ENCODE results near the gene PPM1N. TPM values are rescaled to one million over a fixed set of nuclear protein-coding genes. Genes with fewer than 3 reads are reported as not detected.

Gene PPM1N
- total RNA-seq, 2 experiments from 2014 or later, result 3.3 to 3.5 TPM

DNA sequence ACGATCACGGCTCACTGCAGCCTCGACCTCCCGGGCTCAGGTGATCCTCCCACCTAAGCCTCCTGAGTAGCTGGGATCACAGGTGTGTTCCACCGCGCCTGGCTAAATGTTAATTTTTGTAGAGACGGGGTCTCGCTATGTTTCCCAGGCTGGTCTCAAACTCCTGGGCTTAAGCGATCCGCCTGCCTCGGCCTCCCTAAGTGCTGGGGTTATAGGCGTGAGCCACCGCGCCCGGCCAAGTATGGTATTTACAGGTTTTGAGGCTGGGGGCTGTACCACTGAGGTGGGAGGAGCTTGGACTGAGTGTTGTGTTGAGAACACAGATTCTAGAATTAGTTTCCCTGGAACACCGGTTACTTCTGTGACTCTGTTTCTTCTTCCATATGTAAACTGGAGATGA, 452 bp upstream of the PPM1N start:
- peak in 1 of 14 experiments; percentile 49 for DNase-seq
- no peak overlapping the region for H3K4me3 ChIP-seq (ENCODE audit: low read length)

DNA sequence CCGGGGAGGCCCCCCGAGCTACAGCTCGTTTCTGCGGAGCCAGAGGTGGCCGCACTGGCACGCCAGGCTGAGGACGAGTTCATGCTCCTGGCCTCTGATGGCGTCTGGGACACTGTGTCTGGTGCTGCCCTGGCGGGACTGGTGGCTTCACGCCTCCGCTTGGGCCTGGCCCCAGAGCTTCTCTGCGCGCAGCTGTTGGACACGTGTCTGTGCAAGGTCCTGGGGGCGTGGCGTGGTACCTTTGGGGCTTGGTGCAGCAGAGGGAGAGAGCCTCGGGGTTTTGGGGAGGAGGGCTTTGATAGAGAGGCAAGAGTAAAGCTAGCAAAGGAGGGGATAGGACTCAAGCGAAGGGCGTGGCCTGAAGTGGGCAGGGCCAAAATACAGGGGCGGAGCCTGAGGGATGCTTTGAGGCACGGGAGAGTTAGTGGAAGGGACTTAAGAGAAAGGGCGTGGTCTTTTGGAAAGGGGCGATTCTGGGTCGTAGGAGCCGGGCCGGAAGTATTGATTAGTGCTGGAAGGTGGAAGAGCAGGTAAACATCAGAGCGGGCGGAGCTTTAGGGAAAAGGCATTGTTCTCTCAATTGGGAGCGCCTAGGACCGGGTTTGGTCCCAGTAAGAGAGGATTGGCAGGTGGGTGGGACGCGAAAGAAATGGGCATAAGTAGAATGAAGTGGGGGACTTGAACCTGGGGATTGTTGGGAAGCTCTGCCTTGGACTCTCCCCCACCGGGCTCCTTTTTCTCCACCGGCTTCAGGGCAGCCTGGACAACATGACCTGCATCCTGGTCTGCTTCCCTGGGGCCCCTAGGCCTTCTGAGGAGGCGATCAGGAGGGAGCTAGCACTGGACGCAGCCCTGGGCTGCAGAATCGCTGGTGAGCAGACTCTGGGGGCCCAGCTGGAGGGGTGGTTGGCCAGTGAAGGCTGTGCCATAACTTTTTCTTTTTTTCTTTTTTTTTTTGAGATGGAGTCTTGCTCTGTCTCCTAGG, 1.2 kb downstream of the PPM1N start:
- no peaks in the 10 kb centered on the region for H3K36me3 Mint-ChIP-seq (ENCODE audit: low read depth)
- peak; percentile 37 for ATAC-seq (ENCODE audit: poor library complexity)
- TF ChIP-seq, protein P1, sequence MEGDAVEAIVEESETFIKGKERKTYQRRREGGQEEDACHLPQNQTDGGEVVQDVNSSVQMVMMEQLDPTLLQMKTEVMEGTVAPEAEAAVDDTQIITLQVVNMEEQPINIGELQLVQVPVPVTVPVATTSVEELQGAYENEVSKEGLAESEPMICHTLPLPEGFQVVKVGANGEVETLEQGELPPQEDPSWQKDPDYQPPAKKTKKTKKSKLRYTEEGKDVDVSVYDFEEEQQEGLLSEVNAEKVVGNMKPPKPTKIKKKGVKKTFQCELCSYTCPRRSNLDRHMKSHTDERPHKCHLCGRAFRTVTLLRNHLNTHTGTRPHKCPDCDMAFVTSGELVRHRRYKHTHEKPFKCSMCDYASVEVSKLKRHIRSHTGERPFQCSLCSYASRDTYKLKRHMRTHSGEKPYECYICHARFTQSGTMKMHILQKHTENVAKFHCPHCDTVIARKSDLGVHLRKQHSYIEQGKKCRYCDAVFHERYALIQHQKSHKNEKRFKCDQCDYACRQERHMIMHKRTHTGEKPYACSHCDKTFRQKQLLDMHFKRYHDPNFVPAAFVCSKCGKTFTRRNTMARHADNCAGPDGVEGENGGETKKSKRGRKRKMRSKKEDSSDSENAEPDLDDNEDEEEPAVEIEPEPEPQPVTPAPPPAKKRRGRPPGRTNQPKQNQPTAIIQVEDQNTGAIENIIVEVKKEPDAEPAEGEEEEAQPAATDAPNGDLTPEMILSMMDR (IDR thresholded peaks at IDR 0.05), result no peak
- H3K4me3 ChIP-seq (ENCODE audit: low read length), result peak overlapping the region; percentile 34
- peak overlapping the region; percentile 52 for H3K4me3 Mint-ChIP-seq
- intact Hi-C loops (cut with DNase I, micrococcal nuclease), result loop anchor here in 1 of 2 experiments (2.0 kb wide), 1 partner anchor 15 kb away; no protein-coding TSS in a partner anchor
- peak overlapping the region in 1 of 2 donors; percentile 29 for H3K27ac ChIP-seq (ENCODE audit: low read depth in 1 of 2, low read length in 2 of 2)
- H3K27me3 Mint-ChIP-seq, result peaks cover 8% of the 10 kb centered on the region
- H3K4me1 ChIP-seq (ENCODE audit: insufficient read depth, low read length), result peaks cover 47% of the 10 kb centered on the region
- H3K4me1 Mint-ChIP-seq (ENCODE audit: low read depth), result peaks cover 36% of the 10 kb centered on the region
- ChIA-PET POLR2A (interaction anchor here (0.7 to 2.2 kb wide), 8 partner anchors 9 to 218 kb away, joined by 3 to 12 read pairs (median 4); no protein-coding TSS in a partner anchor), CTCF (interaction anchor here (0.6 to 2.9 kb wide), 3 partner anchors 59 to 143 kb away, joined by 3 to 8 read pairs (median 3); no protein-coding TSS in a partner anchor)
- H3K36me3 ChIP-seq (ENCODE audit: insufficient read depth, low read length), result peaks cover 3% of the 10 kb centered on the region
- peaks cover 6 to 7% of the 10 kb centered on the region in 2 experiments for H3K27me3 ChIP-seq (ENCODE audit: control insufficient read depth in 1 of 2, insufficient read depth in 2 of 2, low read length in 2 of 2)
- no peaks in the 10 kb centered on the region for H3K9me3 Mint-ChIP-seq
- peak overlapping the region; percentile 48 for H3K27ac Mint-ChIP-seq
- peak; percentile 34 to 83 (median 54) for DNase-seq
- H3K9me3 ChIP-seq (ENCODE audit: control insufficient read depth in 1 of 2, insufficient read depth in 1 of 2, low read length in 2 of 2), result peaks cover 0 to 6% of the 10 kb centered on the region in 2 experiments

More for the DNA sequence above, 452 bp upstream of the PPM1N start:
- POLR2A ChIA-PET, result interaction anchor here (1.3 to 2.5 kb wide), 4 partner anchors 11 to 144 kb away, joined by 3 to 12 read pairs (median 9); no protein-coding TSS in a partner anchor
- CTCF ChIA-PET, result interaction anchor here (1.0 to 5.1 kb wide), 3 partner anchors 12 to 61 kb away, joined by 3 to 32 read pairs (median 8); no protein-coding TSS in a partner anchor
- peaks cover 62% of the 10 kb centered on the region for H3K4me1 ChIP-seq (ENCODE audit: insufficient read depth, low read length)
- TF ChIP-seq, protein P1 (IDR thresholded peaks at IDR 0.05), result no peak
- Mint-ChIP-seq H3K27ac (peak overlapping the region; percentile 79), H3K27me3 (peaks cover 22% of the 10 kb centered on the region), H3K36me3 (ENCODE audit: low read depth) (no peaks in the 10 kb centered on the region), H3K4me3 (peak overlapping the region; percentile 87), H3K9me3 (no peaks in the 10 kb centered on the region), H3K4me1 (ENCODE audit: low read depth) (peaks cover 43% of the 10 kb centered on the region)
- ATAC-seq (ENCODE audit: poor library complexity), result no peak
- no peak overlapping the region for H3K27ac ChIP-seq (ENCODE audit: low read depth in 1 of 2, low read length in 2 of 2)
- peaks cover 15 to 19% of the 10 kb centered on the region in 2 experiments for H3K27me3 ChIP-seq (ENCODE audit: control insufficient read depth in 1 of 2, insufficient read depth in 2 of 2, low read length in 2 of 2)
- H3K36me3 ChIP-seq (ENCODE audit: insufficient read depth, low read length), result peaks cover 3% of the 10 kb centered on the region
- intact Hi-C loops (cut with DNase I, micrococcal nuclease), result loop anchor here (1.0 to 2.0 kb wide), 2 partner anchors 9 to 13 kb away; no protein-coding TSS in a partner anchor
- H3K9me3 ChIP-seq (ENCODE audit: control insufficient read depth in 1 of 2, insufficient read depth in 1 of 2, low read length in 2 of 2), result peaks cover 0 to 10% of the 10 kb centered on the region in 2 experiments

DNA sequence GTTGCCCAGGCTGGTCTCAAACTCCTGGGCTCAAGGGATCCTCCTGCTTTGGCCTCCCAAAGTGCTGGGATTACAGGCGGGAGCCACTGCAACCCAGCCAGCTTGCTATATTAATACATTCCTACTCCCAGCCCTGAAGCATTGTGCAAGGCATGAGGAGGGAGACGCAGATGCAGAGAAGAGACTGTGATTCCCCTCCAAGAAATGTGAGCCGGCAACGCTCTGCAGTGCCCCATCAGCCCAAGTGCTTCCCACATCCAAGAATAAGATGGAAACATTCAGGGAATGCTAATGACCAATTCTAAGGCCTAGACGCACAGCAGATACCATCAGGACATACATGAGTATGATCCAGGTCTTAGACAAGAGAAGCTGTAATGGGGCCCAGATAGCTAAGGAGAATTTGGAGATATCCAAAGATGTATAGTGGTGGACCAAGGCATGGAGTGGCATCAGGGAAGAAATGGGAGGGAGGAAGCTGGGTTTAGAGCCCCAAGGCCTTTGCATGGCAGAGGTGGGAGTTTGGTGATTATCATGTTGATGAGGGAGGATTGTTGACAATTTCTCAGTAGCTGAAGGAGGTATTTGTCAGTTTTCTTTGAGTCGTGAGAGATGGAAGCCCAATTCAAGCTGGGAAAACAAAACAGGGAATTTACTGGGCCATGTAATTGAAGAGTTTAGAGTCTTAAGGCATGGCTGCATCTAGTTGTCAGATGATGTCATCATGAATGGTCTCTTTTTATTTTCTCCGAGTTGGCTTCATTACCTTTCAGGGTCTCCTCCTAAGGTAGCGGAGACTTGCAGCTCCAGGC, 2.9 kb downstream of the PPM1N start:
- Mint-ChIP-seq H3K4me1 (ENCODE audit: low read depth) (peaks cover 39% of the 10 kb centered on the region), H3K27ac (no peak overlapping the region)
- no peak overlapping the region for H3K4me3 ChIP-seq (ENCODE audit: low read length)

More for the DNA sequence above, 2.9 kb downstream of the PPM1N start:
- ChIA-PET CTCF (no interaction called here), POLR2A (no interaction called here)
- DNase-seq, result no peak
- TF ChIP-seq, protein P1 (IDR thresholded peaks at IDR 0.05), result no peak
- H3K36me3 ChIP-seq (ENCODE audit: insufficient read depth, low read length), result peaks cover 3% of the 10 kb centered on the region
- no peak overlapping the region for H3K27ac ChIP-seq (ENCODE audit: low read depth in 1 of 2, low read length in 2 of 2)
- Mint-ChIP-seq H3K9me3 (no peaks in the 10 kb centered on the region), H3K36me3 (ENCODE audit: low read depth) (no peaks in the 10 kb centered on the region), H3K4me3 (peak overlapping the region; percentile 2), H3K27me3 (no peaks in the 10 kb centered on the region)
- H3K27me3 ChIP-seq (ENCODE audit: control insufficient read depth in 1 of 2, insufficient read depth in 2 of 2, low read length in 2 of 2), result no peaks in the 10 kb centered on the region
- peaks cover 49% of the 10 kb centered on the region for H3K4me1 ChIP-seq (ENCODE audit: insufficient read depth, low read length)
- ATAC-seq (ENCODE audit: poor library complexity), result no peak
- peaks cover 0 to 6% of the 10 kb centered on the region in 2 experiments for H3K9me3 ChIP-seq (ENCODE audit: control insufficient read depth in 1 of 2, insufficient read depth in 1 of 2, low read length in 2 of 2)
- intact Hi-C loops (cut with DNase I, micrococcal nuclease), result no loop called here
